WTC11 (cell line): ENCODE data around the gene PCK2. TPM values are rescaled to one million over a fixed set of nuclear protein-coding genes. Genes with fewer than 3 reads are reported as not detected.

Experiments
- ATAC-seq: fragments of 200-7000 bp; cut with Tn5 transposase; 2 replicates; pipeline ENCODE4 v1.10.0; 2021; ENCODE audit warnings: mild to moderate bottlenecking, moderate library complexity
- CTCF ChIA-PET: fragments of 300-600 bp; sonication (Branson Sonifier 250); formaldehyde crosslinking; loops from one replicate; lab custom pipeline; 2021; ENCODE audit warnings: antibody characterized with exemption; lab: Charles Lee
- POLR2A ChIA-PET: fragments of 350-600 bp; sonication (Branson Sonifier 250); formaldehyde crosslinking; loops from one replicate; lab custom pipeline; 2021; ENCODE audit warnings: antibody characterized with exemption; lab: Charles Lee
- DNase-seq: peaks from one replicate; pipeline ENCODE4 v3.0.0; 2021; ENCODE audit warnings: low spot score
- H3K27ac Mint-ChIP-seq: 2 replicates; pipeline ENCODE4 v1.8.0; 2021; ENCODE audit warnings: mixed read lengths
- H3K27me3 Mint-ChIP-seq: 2 replicates; pipeline ENCODE4 v1.8.0; 2021; ENCODE audit warnings: low read depth, mild to moderate bottlenecking, moderate library complexity, mixed read lengths
- H3K36me3 Mint-ChIP-seq: 2 replicates; pipeline ENCODE4 v1.8.0; 2021; ENCODE audit warnings: mixed read lengths
- H3K4me1 Mint-ChIP-seq: 2 replicates; pipeline ENCODE4 v1.8.0; 2022; ENCODE audit warnings: mixed read lengths
- H3K4me3 Mint-ChIP-seq: 2 replicates; pipeline ENCODE4 v1.8.0; 2021; ENCODE audit warnings: mild to moderate bottlenecking, moderate library complexity, mixed read lengths
- H3K9me3 Mint-ChIP-seq: 2 replicates; pipeline ENCODE4 v1.8.0; 2021; ENCODE audit warnings: mixed read lengths
- CBFB ChIP-seq: sonication (generic); formaldehyde crosslinking; IDR thresholded peaks from 2 replicates; pipeline ENCODE4 v1.8.1; 2022; ENCODE audit warnings: mild to moderate bottlenecking, low read depth, missing genetic modification reagents
- CREB1 ChIP-seq: sonication (generic); formaldehyde crosslinking; IDR thresholded peaks from 2 replicates; pipeline ENCODE4 v1.8.0; 2023; ENCODE audit warnings: mild to moderate bottlenecking, missing genetic modification reagents
- E2F1 ChIP-seq: sonication (generic); formaldehyde crosslinking; IDR thresholded peaks from 2 replicates; pipeline ENCODE4 v1.8.0; 2022; ENCODE audit warnings: mild to moderate bottlenecking, missing genetic modification reagents
- E2F4 ChIP-seq: sonication (generic); formaldehyde crosslinking; IDR thresholded peaks from 2 replicates; pipeline ENCODE4 v1.8.1; 2022; ENCODE audit warnings: low read depth, mild to moderate bottlenecking, moderate library complexity, missing genetic modification reagents, borderline replicate concordance
- ETV6 ChIP-seq: sonication (generic); formaldehyde crosslinking; IDR thresholded peaks from 2 replicates; pipeline ENCODE4 v1.8.1; 2022; ENCODE audit warnings: mild to moderate bottlenecking, missing genetic modification reagents
- GABPB1 ChIP-seq: sonication (generic); formaldehyde crosslinking; IDR thresholded peaks from 2 replicates; pipeline ENCODE4 v1.8.1; 2023; ENCODE audit warnings: mild to moderate bottlenecking, missing genetic modification reagents
- GTF2I ChIP-seq: fragments of 250-450 bp; sonication (Bioruptor Pico); conservative IDR thresholded peaks from 2 replicates; pipeline ENCODE4 v1.4.0; 2021; ENCODE audit warnings: mild to moderate bottlenecking
- HMGXB4 ChIP-seq: sonication (generic); formaldehyde crosslinking; IDR thresholded peaks from 2 replicates; pipeline ENCODE4 v1.8.1; 2023; ENCODE audit warnings: mild to moderate bottlenecking, moderate library complexity, missing genetic modification reagents
- MAX ChIP-seq: sonication (generic); formaldehyde crosslinking; IDR thresholded peaks from 2 replicates; pipeline ENCODE4 v1.8.0; 2022; ENCODE audit warnings: mild to moderate bottlenecking, missing genetic modification reagents
- NFATC4 ChIP-seq: fragments of 250-450 bp; sonication (Bioruptor Pico); IDR thresholded peaks from 2 replicates; pipeline ENCODE4 v1.9.0; 2021; ENCODE audit warnings: mild to moderate bottlenecking
- NR1H2 ChIP-seq: sonication (generic); formaldehyde crosslinking; IDR thresholded peaks from 2 replicates; pipeline ENCODE4 v1.9.0; 2021; ENCODE audit warnings: mild to moderate bottlenecking, moderate library complexity, missing genetic modification reagents
- NR2C2 ChIP-seq: sonication (generic); formaldehyde crosslinking; IDR thresholded peaks from 2 replicates; pipeline ENCODE4 v1.8.0; 2022; ENCODE audit warnings: mild to moderate bottlenecking, missing genetic modification reagents
- PRDM15 ChIP-seq: sonication (generic); formaldehyde crosslinking; IDR thresholded peaks from 2 replicates; pipeline ENCODE4 v1.8.0; 2022; ENCODE audit warnings: missing genetic modification reagents
- PREB ChIP-seq: sonication (generic); formaldehyde crosslinking; IDR thresholded peaks from 2 replicates; pipeline ENCODE4 v1.8.1; 2022; ENCODE audit warnings: mild to moderate bottlenecking, missing genetic modification reagents, moderate library complexity, borderline replicate concordance
- SP1 ChIP-seq: sonication (generic); formaldehyde crosslinking; conservative IDR thresholded peaks from 2 replicates; pipeline ENCODE4 v1.8.1; 2022; ENCODE audit warnings: missing genetic modification reagents
- TCF7 ChIP-seq: sonication (generic); formaldehyde crosslinking; IDR thresholded peaks from 2 replicates; pipeline ENCODE4 v1.8.0; 2022; ENCODE audit warnings: mild to moderate bottlenecking, low read depth, missing genetic modification reagents, moderate library complexity
- ZNF138 ChIP-seq: sonication (generic); formaldehyde crosslinking; conservative IDR thresholded peaks from 2 replicates; pipeline ENCODE4 v1.8.1; 2022; ENCODE audit warnings: mild to moderate bottlenecking, moderate library complexity, missing genetic modification reagents
- ZNF219 ChIP-seq: sonication (generic); formaldehyde crosslinking; IDR thresholded peaks from 2 replicates; pipeline ENCODE4 v1.8.0; 2023; ENCODE audit warnings: missing genetic modification reagents, mild to moderate bottlenecking, borderline replicate concordance
- ZNF263 ChIP-seq: sonication (generic); formaldehyde crosslinking; IDR thresholded peaks from 2 replicates; pipeline ENCODE4 v1.8.1; 2022; ENCODE audit warnings: low read depth, mild to moderate bottlenecking, moderate library complexity, missing genetic modification reagents
- ZNF396 ChIP-seq: fragments of 250-450 bp; sonication (Bioruptor Pico); IDR thresholded peaks from 2 replicates; pipeline ENCODE4 v1.8.0; 2021; ENCODE audit warnings: mild to moderate bottlenecking, moderate library complexity, borderline replicate concordance
- ZSCAN18 ChIP-seq: fragments of 250-450 bp; sonication (Bioruptor Pico); IDR thresholded peaks from 2 replicates; pipeline ENCODE4 v2.1.2; 2022; ENCODE audit warnings: mild to moderate bottlenecking, moderate library complexity
- total RNA-seq: library from RNA; stranded (reverse); gene quantifications from 3 replicates; pipeline ENCODE4 v1.2.3, GENCODE V29; 2021

The PCK2 gene
- total RNA-seq, 1 experiment from 2014 or later = 67.0 TPM

- Mint-ChIP-seq H3K4me3 (peak overlapping the region; percentile 99), H3K36me3 (peaks cover 35% of the 10 kb centered on the region), H3K27me3 (no peaks in the 10 kb centered on the region), H3K27ac (peak overlapping the region; percentile 65), H3K4me1 (peaks cover 24% of the 10 kb centered on the region), H3K9me3 (no peaks in the 10 kb centered on the region)
- ChIA-PET POLR2A (interaction anchor here (0.6 to 3.3 kb wide), 8 partner anchors 9 to 96 kb away, joined by 3 to 24 read pairs (median 8); partner anchors contain the start of genes DCAF11, IRF9, MDP1 and NRL), CTCF (interaction anchor here (1.0 to 4.1 kb wide), 11 partner anchors 10 to 286 kb away, joined by 3 to 55 read pairs (median 7); partner anchors contain the start of genes DCAF11, DHRS1, IRF9 and MDP1)
- ATAC-seq = no peak
- DNase-seq = no peak
- TF ChIP-seq PREB (CRISPR knock-in tag) (0 out of 2 replicates have a peak, but pooled peaks have one; percentile 29), MAX (CRISPR knock-in tag) (no peak)
Observed at GRCh38 chr14:24145690-24146452, 51.8 kb downstream of the PCK2 start.

GRCh38 chr14:24146453-24146977 lies 52.4 kb downstream of the PCK2 start, which contains the start of gene PSME2:
Gene PSME2 (minus strand): TSS chr14:24146610. CDS start chr14:24146581, 29 bp downstream.
- CTCF ChIA-PET = interaction anchor here (0.5 to 4.1 kb wide), 20 partner anchors 10 to 285 kb away, joined by 3 to 55 read pairs (median 4); partner anchors contain the start of genes DCAF11, DHRS1, IPO4 and IRF9
- POLR2A ChIA-PET = interaction anchor here (0.6 to 3.3 kb wide), 13 partner anchors 10 to 96 kb away, joined by 3 to 24 read pairs (median 6); partner anchors contain the start of genes CHMP4A, DCAF11, IRF9 and MDP1
- Mint-ChIP-seq H3K36me3 (peaks cover 39% of the 10 kb centered on the region), H3K4me3 (peak within 1 kb of the TSS; percentile 99), H3K27me3 (no peaks in the 10 kb centered on the region), H3K4me1 (peaks cover 24% of the 10 kb centered on the region), H3K27ac (peak within 1 kb of the TSS; percentile 98), H3K9me3 (no peaks in the 10 kb centered on the region)
- peak; percentile 99 for DNase-seq
- ATAC-seq = peak; percentile 87
- TF ChIP-seq E2F4 (CRISPR knock-in tag) = no peak
- TF ChIP-seq NR1H2 = no peak
- 0 out of 2 replicates have a peak, but pooled peaks have one; percentile 15 for TF ChIP-seq HMGXB4 (CRISPR knock-in tag)
- TF ChIP-seq NFATC4 (CRISPR knock-in tag) = no peak
- TF ChIP-seq PRDM15 (CRISPR knock-in tag) = peak; percentile 94
- peak; percentile 69 for TF ChIP-seq GABPB1
- TF ChIP-seq ZSCAN18 (CRISPR knock-in tag) = no peak
- TF ChIP-seq NR2C2 (CRISPR knock-in tag) = no peak
- TF ChIP-seq CBFB = 0 out of 2 replicates have a peak, but pooled peaks have one; percentile 51
- TF ChIP-seq GTF2I (CRISPR knock-in tag) = no peak
- no peak for TF ChIP-seq E2F1 (CRISPR knock-in tag)
- TF ChIP-seq MAX (CRISPR knock-in tag) = 0 out of 2 replicates have a peak, but pooled peaks have one; percentile 9
- no peak for TF ChIP-seq ZNF263
- TF ChIP-seq ZNF219 (CRISPR knock-in tag) = no peak
- no peak for TF ChIP-seq ZNF138 (CRISPR knock-in tag)
- TF ChIP-seq ZNF396 (CRISPR knock-in tag) = no peak
- TF ChIP-seq ETV6 (CRISPR knock-in tag) = 0 out of 2 replicates have a peak, but pooled peaks have one; percentile 44
- no peak for TF ChIP-seq TCF7 (CRISPR knock-in tag)
- TF ChIP-seq SP1 (CRISPR knock-in tag) = peak; percentile 56
- TF ChIP-seq CREB1 (CRISPR knock-in tag) = 0 out of 2 replicates have a peak, but pooled peaks have one; percentile 20
